HepG2 (cell line): ENCODE data around the gene IQCE. TPM values are rescaled to one million over a fixed set of nuclear protein-coding genes. Genes with fewer than 3 reads are reported as not detected.

Experiments used
- ATAC-seq: fragments of 200-7000 bp; cut with Tn5 transposase; 3 replicates; pipeline ENCODE4 v1.9.1; 2020; ENCODE audit warnings: mild to moderate bottlenecking, moderate library complexity
- BruUV-seq: library from RNA; stranded (reverse); fragments of 400-500 nt; replicated peaks from 2 replicates; lab custom pipeline; 2021; lab: Mats Ljungman, UMichigan
- CTCF ChIA-PET: fragments of 300-600 bp; formaldehyde crosslinking; extraction: SDS; loops from one replicate; lab custom pipeline; 2021; ENCODE audit warnings: low total read pairs, inconsistent platforms, low intra/inter-chr PET ratio; lab: Yijun Ruan, JAX
- POLR2A ChIA-PET: fragments of 350-600 bp; sonication (Branson Sonifier 250); formaldehyde crosslinking; loops from one replicate; lab custom pipeline; 2020; ENCODE audit warnings: antibody characterized with exemption, inconsistent platforms; lab: Yijun Ruan, JAX
- DNase-seq: peaks from one replicate; pipeline ENCODE4 v3.0.0-alpha.2; 2015; ENCODE audit warnings: low spot score
- FAIRE-seq: peaks from 3 replicates; lab custom pipeline; 2011; peaks lifted over from hg19 to GRCh38; lab: Jason Lieb, UNC
- H2AFZ ChIP-seq: one replicate; pipeline ENCODE4 v1.6.1; 2011; ENCODE audit warnings: low read length, inconsistent platforms
- H3K27ac ChIP-seq: fragments of 300-600 bp; 3 replicates; pipeline ENCODE4 v1.8.0; 2011; ENCODE audit warnings: mixed run types, mild to moderate bottlenecking, mixed read lengths, low read length, inconsistent platforms; ENCODE audit not compliant: insufficient read depth; ENCODE audit errors: extremely low read length
- H3K27me3 ChIP-seq, 2 experiments: fragments of 200-600 bp in 1 of 2; 2 replicates in 1 of 2; 3 replicates in 1 of 2; pipeline versions ENCODE4 v1.6.0 to v1.8.0; 2011; ENCODE audit warnings: low read length in 2 of 2, mild to moderate bottlenecking in 2 of 2, moderate library complexity in 2 of 2, inconsistent platforms in 1 of 2; ENCODE audit not compliant: insufficient read depth in 2 of 2, control insufficient read depth in 1 of 2
- H3K36me3 ChIP-seq, 2 experiments: fragments of 200-600 bp in 1 of 2; replicated peaks in 1 of 2; 2 replicates in 1 of 2; 3 replicates in 1 of 2; pipeline versions ENCODE4 v1.5.1 to v1.8.0; 2011; ENCODE audit warnings: low read length in 2 of 2, inconsistent platforms in 1 of 2; ENCODE audit not compliant: insufficient read depth in 2 of 2, control insufficient read depth in 1 of 2
- H3K4me1 ChIP-seq: 2 replicates; pipeline ENCODE4 v1.5.1; 2012; ENCODE audit warnings: low read length, inconsistent platforms; ENCODE audit not compliant: insufficient read depth
- H3K4me2 ChIP-seq: 2 replicates; pipeline ENCODE4 v1.6.0; 2011; ENCODE audit warnings: low read depth, low read length, inconsistent platforms
- H3K4me3 ChIP-seq, 3 experiments: fragments of 200-600 bp in 1 of 3; sonication (generic), shearing (Covaris generic) in 1 of 3; replicated peaks in 1 of 3; 2 replicates each; pipeline ENCODE4 v1.5.1; 2011 to 2016; ENCODE audit warnings: low read length in 3 of 3, inconsistent platforms in 2 of 3, low read depth in 2 of 3, mild to moderate bottlenecking in 2 of 3, control low read depth in 1 of 3, mixed read lengths in 1 of 3; ENCODE audit not compliant: insufficient read depth in 1 of 3
- H3K79me2 ChIP-seq: one replicate; pipeline ENCODE4 v1.6.1; 2011; ENCODE audit warnings: low read length, inconsistent platforms; ENCODE audit not compliant: insufficient read depth
- H3K9ac ChIP-seq: 2 replicates; pipeline ENCODE4 v1.6.0; 2011; ENCODE audit warnings: mild to moderate bottlenecking, low read depth, low read length, inconsistent platforms; ENCODE audit not compliant: insufficient read depth
- H3K9me3 ChIP-seq: 2 replicates; pipeline ENCODE4 v1.5.1; 2012; ENCODE audit warnings: mild to moderate bottlenecking, low read length
- H4K20me1 ChIP-seq: 2 replicates; pipeline ENCODE4 v1.6.0; 2011; ENCODE audit warnings: inconsistent platforms, mild to moderate bottlenecking, low read length, moderate library complexity; ENCODE audit not compliant: insufficient read depth
- FLYWCH1 ChIP-seq: sonication (generic); formaldehyde crosslinking; IDR thresholded peaks from 2 replicates; pipeline ENCODE4 v1.8.1; 2023; ENCODE audit warnings: mild to moderate bottlenecking, missing genetic modification reagents
- SRSF1 ChIP-seq: fragments of 200-400 bp; formaldehyde crosslinking; optimal IDR thresholded peaks from 2 replicates; pipeline ENCODE3; 2017; ENCODE audit warnings: mild to moderate bottlenecking, low read depth, low read length, moderate library complexity
- THAP11 ChIP-seq: IDR thresholded peaks from 2 replicates; pipeline ENCODE4 v1.6.1; 2016; ENCODE audit warnings: missing biosample characterization, missing genetic modification reagents
- UBTF ChIP-seq: sonication (generic); formaldehyde crosslinking; IDR thresholded peaks from 2 replicates; pipeline ENCODE4 v1.4.0; 2020; ENCODE audit warnings: mild to moderate bottlenecking, missing genetic modification reagents
- ZBTB25 ChIP-seq: IDR thresholded peaks from 2 replicates; pipeline ENCODE4 v1.6.1; 2018; ENCODE audit warnings: missing genetic modification reagents
- ZC3H4 ChIP-seq: sonication (generic); formaldehyde crosslinking; IDR thresholded peaks from 2 replicates; pipeline ENCODE4 v1.4.0; 2020; ENCODE audit warnings: missing genetic modification reagents, borderline replicate concordance
- ZNF281 ChIP-seq: sonication (generic); formaldehyde crosslinking; IDR thresholded peaks from 2 replicates; pipeline ENCODE4 v1.4.0; 2020; ENCODE audit warnings: missing genetic modification reagents, borderline replicate concordance
- ZNF563 ChIP-seq: sonication (generic); formaldehyde crosslinking; IDR thresholded peaks from 2 replicates; pipeline ENCODE4 v1.8.0; 2022; ENCODE audit warnings: mild to moderate bottlenecking, moderate library complexity, missing genetic modification reagents
- ZSCAN22 ChIP-seq: sonication (generic); formaldehyde crosslinking; IDR thresholded peaks from 2 replicates; pipeline ENCODE4 v1.4.0; 2020; ENCODE audit warnings: mild to moderate bottlenecking, missing genetic modification reagents
- WGBS: methylation state at CpG from one replicate; pipeline ENCODE4 v1.1.6; 2017; ENCODE audit warnings: low lambda C conversion rate; 5-methylcytosine and 5-hydroxymethylcytosine counted together
- in situ Hi-C: cut with HindIII; loops from 2 replicates; pipeline ENCODE4 v1.10.0; 2017; ENCODE audit warnings: low pct_unique_long_range_greater_than_20kb; ENCODE audit not compliant: extremely low pct_ligation_motif_present
- intact Hi-C: fragments of 100-400 bp; cut with micrococcal nuclease; formaldehyde crosslinking; loops from one replicate; pipeline ENCODE4 v1.10.0; 2022; ENCODE audit not compliant: unreplicated experiment
- polyA plus RNA-seq, 8 experiments: library from polyadenylated mRNA; depleted of rRNA in 3 of 8; stranded (reverse) in 7 of 8; unstranded in 1 of 8; fragments of >200 nt; fragmentation: Illumina TruSeq in 4 of 8; extraction: Trizol in 4 of 8; gene quantifications; 2 replicates each; pipeline versions ENCODE4 v1.2.1 to v1.2.3, GENCODE V29; 2011 to 2016; ENCODE audit warnings: low read depth in 4 of 8, missing spikeins in 1 of 8, mixed read lengths in 1 of 8; ENCODE audit not compliant: insufficient read depth in 1 of 8
- total RNA-seq, 5 experiments: library from RNA; depleted of rRNA; stranded (reverse); fragments of >200 nt; fragmentation: Illumina TruSeq; extraction: Trizol; gene quantifications; 2 replicates each; pipeline ENCODE4 v1.2.3, GENCODE V29; 2016; ENCODE audit warnings: low read depth in 1 of 5

Gene IQCE
- total and polyA plus RNA-seq, 2 of the 13 experiments (the other 11 are each of a cell fraction or from before 2014, with no cell fraction given): 1.5 to 2.5 TPM

- in situ Hi-C loops (loop anchor here (5.0 to 10.0 kb wide), 2 partner anchors 78 to 101 kb away; no protein-coding TSS in a partner anchor), intact Hi-C loops (loop anchor here (2.0 to 10.0 kb wide), 3 partner anchors 70 to 101 kb away; partner anchors contain the start of gene GRIFIN)
- Histone ChIP-seq H3K4me1 (peaks cover 19% of the 10 kb centered on the region), H3K27me3 (no peaks in the 10 kb centered on the region), H3K4me2 (peak overlapping the region; percentile 81; the same call in 1 of the 2 replicates)
- WGBS: 72% methylated on average over 8 of the region's 8 CpGs
- POLR2A ChIA-PET: no interaction called here
- no peak for TF ChIP-seq ZNF563 (CRISPR knock-in tag)
- no peak for TF ChIP-seq THAP11 (CRISPR knock-in tag)
- TF ChIP-seq, all 625 proteins: peak for 0
- no peak for FAIRE-seq
- no peak overlapping the region for H3K4me3 ChIP-seq
- no peaks in the 10 kb centered on the region for H3K79me2 ChIP-seq
- no peak for ATAC-seq
- no peaks in the 10 kb centered on the region for H4K20me1 ChIP-seq
- DNase-seq: no peak
- H3K9ac ChIP-seq: no peak overlapping the region
- H3K9me3 ChIP-seq: no peaks in the 10 kb centered on the region
- no peak overlapping the region for H2AFZ ChIP-seq
- BruUV-seq: no TSS peak
- H3K36me3 ChIP-seq: no peaks in the 10 kb centered on the region
- H3K27ac ChIP-seq: no peak overlapping the region
- CTCF ChIA-PET: no interaction called here
Measured at GRCh38 chr7:2566348-2566889, 7.6 kb downstream of the IQCE start.

- ChIA-PET POLR2A (no interaction called here), CTCF (interaction anchor here (1.2 to 1.5 kb wide), 3 partner anchors 96 to 143 kb away, joined by 3 to 7 read pairs (median 5); no protein-coding TSS in a partner anchor)
- peaks cover 19% of the 10 kb centered on the region for H3K4me1 ChIP-seq
- intact Hi-C loops (loop anchor here (1.0 to 10.0 kb wide), 4 partner anchors 70 to 114 kb away; partner anchors contain the start of gene GRIFIN), in situ Hi-C loops (loop anchor here (5.0 to 10.0 kb wide), 2 partner anchors 78 to 100 kb away; no protein-coding TSS in a partner anchor)
- H3K79me2 ChIP-seq: no peaks in the 10 kb centered on the region
- H4K20me1 ChIP-seq: no peaks in the 10 kb centered on the region
- H3K9ac ChIP-seq: no peak overlapping the region
- FAIRE-seq: peak; percentile 96
- no peaks in the 10 kb centered on the region for H3K27me3 ChIP-seq
- H3K4me2 ChIP-seq: peak overlapping the region; percentile 81
- 42% methylated on average over 8 of the region's 28 CpGs for WGBS
- H3K4me3 ChIP-seq: peak overlapping the region; percentile 14 to 55 (median 26); a peak in 4 of 6 replicates
- no peaks in the 10 kb centered on the region for H3K9me3 ChIP-seq
- ATAC-seq: peak; percentile 98
- H3K27ac ChIP-seq: no peak overlapping the region
- H2AFZ ChIP-seq: no peak overlapping the region
- no peaks in the 10 kb centered on the region for H3K36me3 ChIP-seq
- peak; percentile 56 for DNase-seq
- no TSS peak for BruUV-seq
- no peak for TF ChIP-seq ZBTB25 (CRISPR knock-in tag)
- peak; percentile 30; the same call in 1 of the 2 replicates for TF ChIP-seq UBTF (CRISPR knock-in tag)
- no peak for TF ChIP-seq SRSF1
- TF ChIP-seq ZSCAN22 (CRISPR knock-in tag): no peak
- no peak for TF ChIP-seq ZC3H4
- TF ChIP-seq FLYWCH1 (CRISPR knock-in tag): no peak
- no peak for TF ChIP-seq ZNF281 (CRISPR knock-in tag)
Measured at GRCh38 chr7:2566890-2567678, 8.3 kb downstream of the IQCE start.
